ENCODE measurements around the gene AK5.

The AK5 gene

DNA sequence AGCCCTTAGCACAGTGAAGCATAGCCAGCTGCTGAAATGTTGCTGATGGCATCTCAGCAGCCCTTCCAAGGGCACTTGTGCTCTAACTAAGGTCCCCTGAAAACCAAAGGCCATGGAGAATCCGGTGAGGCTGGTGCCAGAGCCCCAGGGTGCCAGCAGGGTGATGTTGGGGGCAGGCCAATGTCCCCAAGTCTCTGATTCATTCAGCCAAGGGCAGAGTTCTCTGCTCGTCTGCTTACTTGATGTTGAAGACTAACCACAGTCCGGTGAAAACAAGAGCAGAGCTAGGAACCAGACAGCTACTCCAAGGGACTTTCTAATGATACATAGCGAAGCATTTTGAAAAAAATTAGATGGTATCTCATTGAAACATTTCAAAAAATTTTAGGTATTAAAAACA is 250.8 kb downstream of the AK5 start:
- H3K36me3 Mint-ChIP-seq (ENCODE audit: low read depth) = no peaks in the 10 kb centered on the region
- TF ChIP-seq, protein P1, sequence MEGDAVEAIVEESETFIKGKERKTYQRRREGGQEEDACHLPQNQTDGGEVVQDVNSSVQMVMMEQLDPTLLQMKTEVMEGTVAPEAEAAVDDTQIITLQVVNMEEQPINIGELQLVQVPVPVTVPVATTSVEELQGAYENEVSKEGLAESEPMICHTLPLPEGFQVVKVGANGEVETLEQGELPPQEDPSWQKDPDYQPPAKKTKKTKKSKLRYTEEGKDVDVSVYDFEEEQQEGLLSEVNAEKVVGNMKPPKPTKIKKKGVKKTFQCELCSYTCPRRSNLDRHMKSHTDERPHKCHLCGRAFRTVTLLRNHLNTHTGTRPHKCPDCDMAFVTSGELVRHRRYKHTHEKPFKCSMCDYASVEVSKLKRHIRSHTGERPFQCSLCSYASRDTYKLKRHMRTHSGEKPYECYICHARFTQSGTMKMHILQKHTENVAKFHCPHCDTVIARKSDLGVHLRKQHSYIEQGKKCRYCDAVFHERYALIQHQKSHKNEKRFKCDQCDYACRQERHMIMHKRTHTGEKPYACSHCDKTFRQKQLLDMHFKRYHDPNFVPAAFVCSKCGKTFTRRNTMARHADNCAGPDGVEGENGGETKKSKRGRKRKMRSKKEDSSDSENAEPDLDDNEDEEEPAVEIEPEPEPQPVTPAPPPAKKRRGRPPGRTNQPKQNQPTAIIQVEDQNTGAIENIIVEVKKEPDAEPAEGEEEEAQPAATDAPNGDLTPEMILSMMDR (IDR thresholded peaks at IDR 0.05) = no peak
- H3K9me3 Mint-ChIP-seq = no peaks in the 10 kb centered on the region
- DNase-seq = no peak
- H3K4me3 Mint-ChIP-seq = no peak overlapping the region
- H3K4me1 Mint-ChIP-seq = peaks cover 9% of the 10 kb centered on the region
- H3K27ac Mint-ChIP-seq = no peak overlapping the region
- H3K27me3 Mint-ChIP-seq (ENCODE audit: low read depth, poor library complexity) = no peaks in the 10 kb centered on the region

DNA sequence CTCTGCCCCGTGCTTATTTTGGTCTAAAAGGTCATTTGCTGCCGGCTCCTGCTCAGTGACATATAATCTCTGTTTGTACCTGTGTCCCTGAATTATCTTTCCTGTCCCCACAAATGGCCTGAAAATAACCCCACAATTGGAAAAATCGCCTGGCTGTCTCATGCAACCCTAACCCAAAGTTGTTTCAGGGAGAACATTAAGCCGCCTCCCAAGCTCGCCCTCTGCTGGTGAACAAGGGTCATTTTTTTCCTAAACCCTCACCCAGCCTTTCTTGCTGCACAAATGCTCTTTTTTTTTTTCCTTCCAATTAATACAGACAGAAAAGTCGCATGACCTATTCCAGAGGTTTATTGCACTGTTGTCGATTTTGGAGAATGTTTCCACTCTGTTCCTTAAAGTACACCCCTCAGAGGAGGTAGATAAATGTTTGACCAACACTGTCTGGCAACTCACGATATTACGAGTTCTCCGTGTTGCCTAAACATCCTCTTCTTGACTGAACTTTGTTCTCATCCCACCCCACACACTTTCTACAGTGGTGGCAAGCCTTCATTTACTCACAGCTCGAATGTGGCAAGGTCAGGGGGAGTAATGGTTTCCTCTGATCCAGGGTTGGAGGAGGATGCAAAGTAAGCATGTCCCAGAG is 252.0 kb downstream of the AK5 start:
- Mint-ChIP-seq H3K27ac (no peak overlapping the region), H3K4me1 (peaks cover 10% of the 10 kb centered on the region), H3K4me3 (no peak overlapping the region), H3K36me3 (ENCODE audit: low read depth) (no peaks in the 10 kb centered on the region), H3K9me3 (no peaks in the 10 kb centered on the region), H3K27me3 (ENCODE audit: low read depth, poor library complexity) (no peaks in the 10 kb centered on the region)
- TF ChIP-seq, protein P1 (IDR thresholded peaks at IDR 0.05) = peak; percentile 88
- peak; percentile 63 for DNase-seq

DNA sequence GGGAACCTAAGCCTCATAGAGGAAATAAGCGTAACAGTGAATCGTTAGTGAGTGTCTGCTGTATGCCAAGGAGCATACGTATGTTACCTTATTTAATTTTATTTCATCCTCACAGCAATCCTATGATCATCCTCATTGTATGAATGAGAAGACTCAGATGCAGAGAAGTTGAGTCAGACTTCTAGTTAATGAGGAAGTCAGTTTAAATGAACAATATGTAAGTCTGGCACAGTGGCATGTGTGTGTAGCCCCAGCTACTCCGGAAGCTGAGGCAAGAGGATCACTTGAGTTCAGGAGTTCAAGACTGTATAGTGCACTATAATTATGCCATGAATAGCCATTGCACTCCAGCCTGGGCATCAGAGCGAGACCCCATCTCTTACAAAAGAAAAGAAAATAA is 252.6 kb downstream of the AK5 start:
- DNase-seq = no peak
- H3K4me1 Mint-ChIP-seq = peaks cover 17% of the 10 kb centered on the region
- H3K27ac Mint-ChIP-seq = no peak overlapping the region
- TF ChIP-seq, protein P1 (IDR thresholded peaks at IDR 0.05) = no peak
- no peaks in the 10 kb centered on the region for H3K9me3 Mint-ChIP-seq
- no peaks in the 10 kb centered on the region for H3K36me3 Mint-ChIP-seq (ENCODE audit: low read depth)
- no peak overlapping the region for H3K4me3 Mint-ChIP-seq
- peaks cover under 1% of the 10 kb centered on the region for H3K27me3 Mint-ChIP-seq (ENCODE audit: low read depth, poor library complexity)

DNA sequence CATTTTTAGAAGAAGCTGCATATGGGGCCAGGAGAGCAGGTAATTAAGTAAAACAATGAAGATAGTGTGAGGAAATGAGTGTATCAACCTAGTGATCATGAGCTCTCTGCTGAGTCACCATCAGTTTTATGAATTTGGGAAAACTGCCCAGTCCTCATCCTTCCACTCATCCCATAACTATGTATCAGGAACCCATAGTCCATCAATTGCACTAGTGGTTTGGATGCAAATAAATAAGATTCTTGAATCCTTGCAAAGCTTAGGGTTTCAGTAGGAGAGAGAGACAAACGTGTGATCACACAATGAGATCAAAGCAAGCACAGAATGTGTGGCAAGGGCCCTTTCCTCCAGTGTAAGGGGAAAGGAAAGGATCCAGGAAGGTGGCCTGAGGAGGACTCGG is 255.0 kb downstream of the AK5 start:
- no peaks in the 10 kb centered on the region for H3K9me3 Mint-ChIP-seq
- TF ChIP-seq, protein P1 (IDR thresholded peaks at IDR 0.05) = no peak
- H3K4me3 Mint-ChIP-seq = no peak overlapping the region
- H3K36me3 Mint-ChIP-seq (ENCODE audit: low read depth) = no peaks in the 10 kb centered on the region
- H3K27ac Mint-ChIP-seq = no peak overlapping the region
- H3K4me1 Mint-ChIP-seq = peaks cover 29% of the 10 kb centered on the region
- no peak for DNase-seq
- peaks cover 3% of the 10 kb centered on the region for H3K27me3 Mint-ChIP-seq (ENCODE audit: low read depth, poor library complexity)

DNA sequence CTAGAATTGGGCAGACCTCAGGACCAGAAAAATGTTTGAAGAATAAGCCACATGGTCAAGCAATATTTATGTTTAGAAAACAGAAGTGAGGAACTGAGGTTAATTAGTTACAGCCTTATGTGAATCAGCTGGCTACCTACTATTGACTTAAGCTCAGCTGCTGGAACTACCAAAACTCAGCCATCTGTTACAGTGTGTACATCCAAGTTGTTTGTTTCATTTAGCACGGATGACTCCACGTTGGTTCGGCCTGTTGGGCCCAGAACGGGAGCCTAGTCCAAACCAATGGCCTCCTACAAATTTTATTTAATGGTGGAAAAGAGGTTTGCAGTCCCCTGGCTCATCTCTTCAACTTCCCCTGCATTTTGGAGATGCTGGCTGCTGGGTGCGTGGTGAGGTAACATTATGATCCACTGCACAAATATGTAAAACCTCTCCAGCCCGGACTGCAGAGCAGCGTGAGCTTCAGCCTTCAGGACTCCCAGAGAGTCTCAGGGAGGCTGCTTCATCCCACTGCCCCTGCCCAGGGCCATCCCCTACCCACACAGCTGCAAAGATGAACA is 257.2 kb downstream of the AK5 start:
- H3K4me1 Mint-ChIP-seq = peaks cover 22% of the 10 kb centered on the region
- H3K36me3 Mint-ChIP-seq (ENCODE audit: low read depth) = no peaks in the 10 kb centered on the region
- H3K27ac Mint-ChIP-seq = no peak overlapping the region
- no peak for DNase-seq
- TF ChIP-seq, protein P1 (IDR thresholded peaks at IDR 0.05) = no peak
- H3K4me3 Mint-ChIP-seq = no peak overlapping the region
- no peaks in the 10 kb centered on the region for H3K9me3 Mint-ChIP-seq
- H3K27me3 Mint-ChIP-seq (ENCODE audit: low read depth, poor library complexity) = peaks cover 3% of the 10 kb centered on the region
